Activated CD4-positive, alpha-beta T cell treated with anti-CD3 and anti-CD28 coated beads for 48 hours (primary cell): ENCODE data around the gene AMFR.
"Not testable (repeated sequence)": the region's sequence is repeated elsewhere in the genome, so short reads cannot be mapped to it uniquely, and the experiment has no call there.

Experiments
- DNase-seq: peaks from one replicate; pipeline ENCODE4 v3.0.0-alpha.2; 2020

The AMFR gene

DNA sequence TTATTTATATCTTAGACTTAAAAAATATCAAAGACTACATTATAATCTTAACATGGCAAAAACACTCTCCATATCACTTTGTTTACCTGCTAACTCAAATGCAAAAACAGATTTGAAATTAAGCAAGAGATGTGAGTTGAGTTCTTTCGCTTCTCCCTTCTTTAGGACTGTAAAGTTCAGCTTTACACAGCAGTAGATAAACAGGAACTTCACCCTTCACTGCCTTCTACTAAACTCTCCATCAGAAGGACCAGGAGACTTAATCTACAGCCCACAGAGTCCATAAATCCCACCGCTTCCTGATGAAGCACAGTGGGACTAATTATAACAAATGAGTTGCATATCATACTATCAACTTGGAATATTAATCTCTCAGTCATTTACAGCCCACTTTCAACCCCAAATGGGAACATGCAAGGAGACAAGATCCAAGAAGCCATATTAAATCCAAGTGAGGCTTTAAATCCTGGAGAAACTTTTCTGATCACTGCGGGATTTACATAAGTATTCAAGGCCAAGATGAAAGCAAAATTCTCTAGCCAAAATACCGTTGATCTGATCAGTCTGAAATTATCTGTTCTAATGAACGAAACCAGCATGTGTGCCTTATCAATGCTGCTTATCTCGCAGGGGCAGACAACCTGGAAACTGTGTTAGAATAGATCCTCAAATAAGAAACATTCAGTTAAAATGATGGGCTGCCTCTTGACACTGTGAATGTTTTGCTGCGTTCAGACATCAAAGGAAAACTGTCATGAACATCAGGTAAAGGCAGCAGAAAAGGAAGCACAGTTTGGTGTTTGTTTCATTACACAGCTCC, 1.6 kb downstream of the AMFR start:
- DNase-seq: no peak

DNA sequence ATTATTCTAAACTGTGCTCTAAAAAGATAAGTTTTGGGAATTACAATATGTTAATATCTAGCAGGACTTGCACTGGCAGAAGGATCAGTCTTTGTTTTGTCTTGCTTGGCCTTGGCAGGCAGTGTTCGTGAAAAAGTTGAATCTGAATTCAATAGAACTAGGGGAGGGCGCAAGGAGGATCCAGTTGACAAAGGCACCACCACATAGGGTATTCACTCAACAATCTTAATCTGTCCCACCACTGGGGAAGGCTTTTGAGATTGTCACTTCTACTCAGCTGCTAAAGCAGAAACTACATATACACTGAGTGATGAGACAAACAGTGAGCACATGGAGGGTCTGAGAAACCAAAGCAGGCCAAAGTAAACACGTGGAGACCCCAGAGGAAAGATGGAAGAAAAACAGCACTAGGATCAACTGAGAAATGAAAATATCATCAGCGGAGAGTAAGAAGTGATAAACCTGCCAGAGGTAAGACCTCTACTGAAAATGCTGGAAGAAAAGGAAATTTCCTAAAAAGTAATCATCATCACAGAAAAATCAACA, 2.4 kb downstream of the AMFR start:
- DNase-seq: no peak

DNA sequence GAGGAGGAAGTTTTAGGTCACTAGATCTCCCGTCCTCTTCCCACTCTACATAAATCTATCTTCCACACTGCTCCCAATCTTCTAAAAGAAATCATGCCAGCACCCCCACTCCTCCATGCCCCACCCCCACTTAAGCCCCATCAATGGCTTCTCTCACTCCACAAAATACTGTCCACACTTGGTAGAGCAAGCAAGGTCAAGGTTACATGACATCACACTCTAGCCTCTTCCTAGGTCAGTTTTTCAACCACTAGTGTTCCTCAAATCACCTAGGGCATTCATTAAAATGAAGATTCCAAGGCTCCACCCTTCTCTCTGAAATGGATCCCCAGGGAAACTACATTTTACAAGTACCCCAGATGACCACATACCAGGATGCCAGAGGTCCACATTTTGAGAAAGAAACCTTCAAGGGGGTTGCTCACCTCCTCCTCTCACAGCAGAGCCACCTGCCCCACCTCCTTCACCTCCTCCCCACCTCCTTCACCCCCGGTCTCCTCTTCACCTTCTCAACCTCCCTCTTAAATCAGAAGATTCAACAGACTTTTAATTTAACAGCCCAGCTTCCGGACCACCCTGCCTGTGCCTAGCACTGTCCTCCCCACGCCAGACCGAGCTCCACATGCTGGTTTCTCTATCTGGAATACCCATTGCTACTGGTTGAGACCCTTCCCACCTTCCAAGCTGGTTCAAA, 3.2 kb downstream of the AMFR start:
- DNase-seq: no peak

DNA sequence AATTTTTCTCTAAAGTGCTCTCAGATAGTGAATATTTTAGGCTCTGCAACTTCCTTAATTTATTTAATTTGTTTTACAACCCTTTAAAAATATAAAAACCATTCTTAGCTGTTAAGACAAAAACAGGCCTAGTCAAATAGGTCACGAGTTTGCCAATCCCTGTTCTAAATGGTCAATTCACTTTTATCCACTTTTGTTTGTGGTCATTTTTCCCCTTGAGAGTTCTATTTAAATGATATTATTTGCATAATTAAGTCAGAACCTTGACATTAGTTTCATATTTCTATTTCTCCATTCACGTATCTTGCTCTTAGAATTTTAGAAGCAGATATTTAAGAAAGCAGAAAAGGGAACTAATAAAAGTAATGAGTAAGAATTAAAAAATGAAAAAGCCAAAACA, 4.0 kb downstream of the AMFR start:
- no peak for DNase-seq

DNA sequence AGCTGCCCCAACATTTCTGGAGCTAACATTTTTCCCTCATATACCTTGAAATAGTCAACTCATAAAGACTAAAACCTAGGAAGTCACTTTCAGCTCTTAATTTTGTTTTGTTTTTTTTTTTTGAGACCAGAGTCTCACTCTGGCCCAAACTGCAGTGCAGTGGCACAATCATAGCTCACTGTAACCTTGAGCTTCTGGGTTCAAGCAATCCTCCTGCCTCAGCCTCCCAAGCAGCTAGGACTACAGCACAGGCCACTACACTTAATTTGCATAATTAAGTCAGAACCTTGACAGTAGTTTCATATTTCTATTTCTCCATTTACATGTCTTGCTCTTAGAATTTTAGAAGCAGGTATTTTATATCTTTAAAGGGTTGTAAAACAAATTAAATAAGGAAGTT, 4.7 kb downstream of the AMFR start:
- DNase-seq: no peak

DNA sequence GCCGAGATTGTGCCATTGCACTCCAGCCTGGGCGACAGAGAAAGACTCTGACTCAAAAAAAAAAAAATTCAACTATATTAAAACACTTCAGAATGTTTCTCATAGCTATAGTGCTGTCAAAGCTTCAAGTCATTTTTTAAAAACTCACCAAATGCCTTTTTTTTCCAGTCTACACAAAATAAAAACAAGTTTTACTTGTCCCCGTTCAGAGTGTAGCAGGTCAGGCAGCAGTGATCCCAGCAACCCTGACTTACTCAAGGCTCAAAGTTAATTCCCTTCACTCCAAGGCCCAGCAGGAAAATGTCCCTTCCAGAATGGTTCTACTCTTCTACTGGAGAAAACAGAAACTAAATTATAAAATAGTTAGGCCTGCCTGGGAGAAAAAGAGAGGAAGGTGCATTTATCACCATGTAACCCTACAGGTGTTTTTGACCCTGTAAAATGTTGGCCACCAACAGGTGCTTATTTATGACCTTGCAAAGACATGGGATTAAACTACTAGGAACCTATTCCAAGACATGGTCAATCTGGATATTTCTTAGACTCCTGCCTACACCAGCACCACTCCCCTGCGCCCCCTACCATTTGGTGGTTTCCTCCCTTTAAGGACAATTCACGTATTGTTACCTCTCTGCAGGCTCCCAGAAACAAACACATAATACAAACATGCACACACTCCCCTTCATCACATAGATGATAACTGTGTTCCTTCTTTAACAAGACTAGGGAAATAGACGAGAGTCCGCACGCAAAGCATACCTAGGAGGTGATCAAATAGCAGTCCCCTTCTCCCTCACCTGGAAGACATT, 5.4 kb downstream of the AMFR start:
- no peak for DNase-seq

DNA sequence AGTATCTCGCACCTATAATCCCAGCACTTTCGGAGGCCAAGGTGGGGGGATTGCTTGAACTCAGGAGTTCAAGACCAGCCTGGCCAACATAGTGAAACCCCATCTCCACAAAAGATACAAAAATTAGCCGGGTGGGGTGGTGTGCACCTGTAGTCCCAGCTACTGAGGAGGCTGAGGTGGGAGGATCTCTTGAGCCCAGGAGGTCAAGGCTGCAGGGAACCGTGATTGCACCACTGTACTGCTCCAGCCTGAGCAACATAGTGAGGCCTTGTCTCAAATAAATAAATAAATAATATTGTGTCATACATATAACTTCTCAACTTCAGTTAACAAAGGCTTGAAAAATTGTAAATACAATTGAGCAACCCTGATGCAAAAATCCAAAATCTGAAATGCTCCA, 8.2 kb downstream of the AMFR start:
- DNase-seq: no peak

DNA sequence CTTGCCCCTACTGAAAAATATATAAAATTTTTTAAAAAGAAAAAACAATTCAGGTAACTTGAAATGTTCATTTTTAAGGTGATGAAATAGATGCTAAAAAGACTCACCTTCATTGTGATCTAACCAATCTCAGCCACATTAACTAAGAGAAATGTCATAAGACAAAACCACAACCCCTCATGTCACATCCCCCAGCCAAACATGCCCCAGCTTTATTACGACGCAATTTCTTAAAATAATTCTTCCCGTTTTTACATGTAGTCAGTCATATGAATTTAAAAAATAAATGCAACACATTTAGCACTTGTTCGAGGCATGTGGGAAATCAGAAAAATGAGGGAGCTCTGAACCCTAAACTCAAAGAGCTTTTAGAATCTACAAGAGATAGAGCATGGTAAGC, 9.5 kb downstream of the AMFR start:
- DNase-seq: no peak

DNA sequence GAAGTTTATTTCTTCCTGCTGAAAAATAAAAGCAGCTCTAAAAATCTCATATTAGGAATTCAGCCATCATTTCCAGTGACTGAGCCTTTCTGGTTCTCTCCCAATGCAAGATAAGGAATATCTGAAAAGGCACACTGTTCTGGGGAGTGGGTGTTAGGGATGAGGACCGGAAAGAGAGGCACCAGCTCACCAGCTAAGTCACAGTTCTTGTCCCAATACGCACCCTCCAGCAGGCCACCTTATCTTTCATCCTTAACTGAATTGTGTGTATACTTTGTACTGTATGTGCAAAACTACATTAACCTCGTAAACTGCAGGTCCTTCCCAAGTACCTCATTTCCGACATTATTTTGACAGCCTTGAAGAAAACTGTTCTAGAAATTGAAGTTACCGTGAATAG, 11.0 kb downstream of the AMFR start:
- DNase-seq: no peak

DNA sequence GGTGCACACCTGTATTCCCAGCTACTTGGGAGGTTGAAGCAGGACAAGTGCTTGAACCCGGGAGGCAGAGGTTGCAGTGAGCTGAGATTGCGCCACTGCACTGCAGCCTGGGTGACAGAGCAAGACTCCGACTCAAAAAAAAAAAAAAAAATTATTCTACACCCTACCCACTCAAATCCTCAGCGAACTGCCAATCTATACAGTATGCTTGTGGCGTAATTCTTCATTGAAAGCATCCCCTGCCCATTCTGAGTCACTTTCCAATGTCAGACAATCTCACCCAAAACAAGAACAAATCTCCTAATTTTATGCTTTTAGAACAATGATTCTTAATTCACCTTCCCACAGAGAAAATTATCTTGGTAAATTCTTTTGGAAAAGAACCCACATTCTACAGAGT, 12.0 kb downstream of the AMFR start:
- no peak for DNase-seq

DNA sequence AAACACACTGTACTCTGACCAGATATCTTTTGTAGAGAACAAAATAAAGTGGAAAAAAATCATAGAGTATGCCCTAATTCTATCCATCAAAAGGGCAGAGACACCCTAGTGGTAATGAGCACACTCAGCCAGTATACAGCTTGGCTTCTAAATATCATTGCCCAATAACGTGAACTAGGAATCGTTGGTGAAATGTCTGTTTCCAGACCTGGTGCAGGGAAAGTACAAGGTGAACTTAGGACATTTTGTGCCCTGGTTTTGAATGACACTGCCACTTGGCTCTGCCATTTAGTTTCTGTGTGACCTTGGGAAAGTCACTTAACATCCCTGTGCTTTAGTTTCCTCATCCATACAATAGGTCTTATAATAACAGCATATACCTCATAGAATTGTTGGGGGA, 13.7 kb downstream of the AMFR start:
- DNase-seq: no peak

DNA sequence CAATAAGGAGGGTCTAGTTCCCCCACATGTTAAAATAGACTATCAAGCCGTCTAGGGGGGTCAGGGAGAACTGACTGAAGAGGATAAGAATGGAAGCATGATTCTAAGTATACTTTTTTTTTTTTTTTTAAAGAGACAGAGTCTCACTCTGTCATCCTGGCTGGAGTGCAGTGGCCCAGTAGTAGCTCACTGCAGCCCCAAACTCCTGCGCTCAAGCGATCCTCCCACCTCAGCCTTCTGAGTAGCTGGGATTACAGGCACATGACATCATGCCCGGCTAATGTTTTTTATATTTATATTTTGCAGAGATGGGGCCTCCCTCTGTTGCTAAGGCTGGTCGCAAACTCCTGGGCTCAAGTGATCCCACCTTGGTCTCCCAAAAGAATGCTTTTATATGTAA, 14.2 kb downstream of the AMFR start:
- no peak for DNase-seq

DNA sequence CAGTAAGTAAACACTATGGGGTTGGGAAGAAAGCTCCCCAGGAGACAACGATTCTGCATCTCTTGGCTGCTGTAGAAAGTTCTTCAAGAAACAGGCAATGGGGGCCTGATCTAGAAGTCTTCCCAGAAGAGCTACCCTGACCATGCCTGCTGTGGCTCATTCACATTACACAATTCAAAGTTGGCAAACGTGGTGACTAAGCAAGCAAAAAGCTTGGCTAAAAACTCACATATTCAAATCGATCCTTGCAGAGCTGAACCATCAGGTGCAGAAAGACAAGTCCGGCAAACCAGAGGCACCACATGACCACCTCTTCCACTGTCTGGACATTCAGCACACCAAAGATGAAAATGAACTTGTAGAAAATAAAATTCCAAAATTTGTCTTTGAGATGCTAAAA, 16.1 kb downstream of the AMFR start:
- no peak for DNase-seq

DNA sequence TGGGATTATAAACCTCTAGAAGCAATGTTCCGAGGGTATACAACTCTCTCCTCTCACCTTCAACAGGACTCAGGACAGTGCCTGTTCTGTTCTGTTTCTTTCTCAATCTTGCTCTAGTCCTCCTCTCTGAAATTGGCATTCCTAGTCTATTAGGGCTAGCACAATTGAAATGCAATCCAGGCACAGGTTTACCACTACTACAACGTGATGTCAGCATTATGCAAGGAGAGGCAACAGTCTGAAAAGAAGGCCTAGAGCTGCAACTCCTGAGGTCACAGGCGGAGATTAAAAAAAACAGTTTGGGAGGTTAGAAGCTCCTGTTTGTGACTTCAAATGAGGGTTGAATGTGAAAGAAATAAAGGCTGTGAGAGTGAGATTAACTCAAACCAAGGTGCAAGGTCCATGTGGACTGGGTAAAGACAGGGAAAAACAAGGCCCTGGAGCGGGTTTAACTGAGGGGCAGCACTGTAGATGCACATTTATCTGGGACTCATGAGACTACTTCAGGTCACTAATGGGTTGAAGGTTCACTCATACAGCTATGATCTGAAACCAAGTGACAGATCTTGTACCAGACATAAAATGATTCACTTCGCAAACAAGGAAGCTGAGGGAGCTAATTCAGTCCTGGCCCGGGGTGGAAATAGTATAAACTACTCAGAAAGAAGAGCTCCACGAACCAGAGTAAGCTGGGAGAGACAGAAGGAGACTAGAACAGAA, 16.8 kb downstream of the AMFR start:
- no peak for DNase-seq

DNA sequence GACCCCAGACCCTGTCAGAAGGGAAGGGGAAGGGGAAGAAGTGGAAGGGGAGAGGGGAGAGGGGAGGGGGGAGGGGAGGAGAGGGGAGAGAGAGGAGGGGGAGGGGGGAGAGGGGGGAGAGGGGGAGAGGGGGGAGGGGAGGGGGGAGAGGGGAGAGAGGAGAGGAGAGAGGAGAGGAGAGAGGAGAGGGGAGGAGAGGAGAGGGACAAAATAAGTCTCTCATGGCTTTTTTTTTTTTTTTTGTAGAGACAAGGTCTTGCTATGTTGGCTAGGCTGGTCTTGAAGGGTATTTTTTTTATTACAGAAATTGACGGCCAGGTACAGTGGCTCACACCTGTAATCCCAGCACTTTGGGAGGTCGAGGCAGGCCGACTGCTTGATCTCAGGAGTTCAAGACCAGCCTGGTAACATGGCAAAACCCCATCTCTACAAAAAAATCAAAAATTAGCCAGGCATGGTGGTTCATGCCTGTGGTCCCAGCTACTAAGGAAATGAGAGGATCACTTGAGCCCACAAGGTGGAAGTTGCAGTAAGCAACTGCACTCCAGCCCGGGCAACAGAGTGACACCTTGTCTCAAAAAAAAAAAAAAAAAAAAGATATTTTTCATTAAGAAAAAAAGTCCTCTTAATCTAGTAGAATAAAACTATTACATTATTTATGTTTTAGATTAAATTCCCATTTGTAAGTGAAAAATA, 19.2 kb downstream of the AMFR start:
- DNase-seq: no peak

DNA sequence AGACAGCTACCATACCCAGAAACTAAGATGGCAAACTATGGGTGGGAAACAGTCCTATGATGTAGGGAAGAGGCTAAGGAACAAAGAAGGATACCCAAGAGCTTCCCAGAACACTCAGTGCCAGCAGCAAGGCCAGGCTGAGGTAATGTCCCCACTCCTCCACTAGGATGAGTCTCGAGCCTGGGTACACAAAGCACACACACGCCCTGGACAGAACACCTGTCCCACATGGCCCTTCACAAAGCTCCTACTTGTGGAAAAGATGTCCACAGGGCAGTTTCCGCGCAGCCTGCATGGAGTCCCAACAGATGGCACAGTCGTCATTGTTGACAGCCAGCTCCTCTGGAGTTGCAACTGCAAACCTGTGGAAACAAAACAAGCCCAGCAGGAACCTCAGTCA, 23.9 kb downstream of the AMFR start:
- DNase-seq: peak; percentile 20

DNA sequence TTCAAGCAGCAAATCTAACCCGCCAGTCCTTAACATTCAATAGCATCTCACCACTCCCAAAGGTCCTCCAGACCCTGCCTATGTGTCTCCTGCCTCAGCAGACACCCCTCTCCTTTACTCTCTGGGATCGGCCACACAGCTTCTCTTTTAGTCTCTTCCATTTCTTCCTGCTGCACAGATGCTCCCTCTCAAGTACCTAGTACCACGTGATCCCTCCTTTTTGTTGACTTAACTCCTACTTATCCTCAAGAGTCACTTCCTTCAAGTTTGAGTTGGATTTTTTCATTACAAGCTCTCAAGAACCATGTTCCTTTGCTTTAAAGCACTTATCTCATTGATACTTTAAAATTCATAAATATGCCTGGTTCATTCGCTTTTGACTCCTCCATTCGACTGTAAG, 24.9 kb downstream of the AMFR start:
- no peak for DNase-seq

DNA sequence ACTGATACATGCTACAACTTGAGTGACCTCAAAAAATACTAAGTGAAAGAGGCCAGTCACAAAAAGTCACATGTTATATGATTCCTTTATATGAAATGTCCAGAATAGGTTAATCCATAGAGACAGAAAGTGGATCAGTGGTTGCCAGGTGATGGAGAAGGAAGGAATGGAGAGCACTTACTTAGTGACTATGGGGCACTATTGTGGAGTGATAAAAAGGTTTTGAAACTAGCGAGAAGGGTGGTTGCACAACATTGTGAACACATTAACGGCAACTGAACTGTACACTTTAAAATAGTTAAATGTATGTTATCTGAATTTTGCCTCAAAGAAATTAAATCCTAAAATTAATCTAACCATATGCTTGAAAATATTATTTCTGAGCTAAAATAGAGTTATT, 25.9 kb downstream of the AMFR start:
- DNase-seq: no peak

DNA sequence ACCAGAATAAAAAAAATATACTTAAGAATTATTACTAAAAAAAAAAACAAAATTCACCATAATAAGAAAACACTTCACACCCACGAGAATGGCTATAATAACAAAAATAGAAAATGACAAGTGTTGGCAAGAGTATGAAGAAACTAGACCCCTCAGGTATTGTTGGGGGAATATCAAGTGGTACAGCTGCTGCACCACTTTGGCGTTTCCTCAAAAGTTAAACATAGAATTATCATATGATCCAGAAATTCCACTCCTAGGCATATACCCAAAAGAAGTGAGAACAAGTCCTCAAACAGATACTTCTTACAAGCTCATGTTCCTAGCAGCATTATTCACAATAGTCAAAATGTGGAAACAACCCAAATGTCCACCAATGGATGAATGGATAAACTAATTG, 26.3 kb downstream of the AMFR start:
- DNase-seq: no peak

DNA sequence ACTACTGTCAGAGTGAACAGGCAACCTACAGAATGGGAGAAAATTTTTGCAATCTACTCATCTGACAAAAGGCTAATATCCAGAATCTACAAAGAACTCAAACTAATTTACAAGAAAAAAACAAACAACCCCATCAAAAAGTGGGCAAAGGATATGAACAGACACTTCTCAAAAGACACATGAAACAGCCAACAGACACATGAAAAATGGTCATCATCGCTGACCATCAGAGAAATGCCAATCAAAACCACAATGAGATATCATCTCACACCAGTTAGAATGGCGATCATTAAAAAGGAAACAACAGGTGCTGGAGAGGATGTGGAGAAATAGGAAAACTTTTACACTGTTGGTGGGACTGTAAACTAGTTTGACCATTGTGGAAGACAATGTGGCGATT, 28.6 kb downstream of the AMFR start:
- not testable (repeated sequence) for DNase-seq

DNA sequence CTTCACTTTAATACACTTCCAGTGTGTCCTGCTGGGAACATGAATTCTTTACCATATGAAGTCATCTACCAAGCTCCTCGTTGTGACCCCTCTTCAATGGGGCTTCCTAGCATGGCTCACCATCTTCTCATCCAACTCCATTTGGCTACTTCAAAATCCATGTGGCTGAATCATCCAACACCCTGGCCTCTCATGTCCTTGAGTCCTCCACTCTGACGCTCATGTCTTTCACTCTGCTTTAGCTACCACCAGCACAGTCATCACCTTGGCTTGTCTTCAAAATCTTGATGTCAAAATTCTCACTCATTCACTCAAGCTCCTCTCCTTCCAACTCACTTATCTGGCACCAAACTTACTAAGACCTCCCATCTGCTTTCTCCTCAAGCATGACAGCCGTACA, 35.8 kb downstream of the AMFR start:
- DNase-seq: no peak

DNA sequence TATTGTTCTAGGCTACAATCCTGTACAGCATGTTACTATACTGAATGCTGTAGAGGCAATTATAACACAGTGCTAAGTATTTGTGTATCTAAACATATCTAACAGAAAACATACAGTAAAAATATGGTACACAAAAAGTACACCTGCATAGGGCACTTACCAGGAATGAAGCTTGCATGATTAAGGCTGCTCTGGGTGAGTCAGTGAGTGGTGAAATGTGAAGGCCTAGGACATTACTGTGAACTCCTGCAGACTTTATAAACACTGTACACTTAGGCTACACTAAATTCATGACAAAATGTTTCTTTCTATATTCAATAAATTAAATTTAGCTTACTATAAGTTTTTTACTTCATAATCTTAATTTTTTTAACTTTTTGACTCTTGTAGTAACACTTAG, 37.1 kb downstream of the AMFR start:
- no peak for DNase-seq
